GM21367 (cell line): Measurements from ENCODE around the gene TBC1D3L.
"Not testable (repeated sequence)": the region's sequence is repeated elsewhere in the genome, so short reads cannot be mapped to it uniquely, and the experiment has no call there.

Experiments
- ATAC-seq: cut with Tn5 transposase; IDR thresholded peaks from one replicate; pipeline ENCODE4 v1.9.1; 2021; ENCODE audit not compliant: unreplicated experiment

TBC1D3L gene

GRCh38 chr17:37988960-37989359 lies at the start of gene TBC1D3L:
TSS of gene TBC1D3L (minus strand) at chr17:37989060. CDS start at chr17:37987520, 1,540 bp downstream.
- ATAC-seq = not testable (repeated sequence)

DNA sequence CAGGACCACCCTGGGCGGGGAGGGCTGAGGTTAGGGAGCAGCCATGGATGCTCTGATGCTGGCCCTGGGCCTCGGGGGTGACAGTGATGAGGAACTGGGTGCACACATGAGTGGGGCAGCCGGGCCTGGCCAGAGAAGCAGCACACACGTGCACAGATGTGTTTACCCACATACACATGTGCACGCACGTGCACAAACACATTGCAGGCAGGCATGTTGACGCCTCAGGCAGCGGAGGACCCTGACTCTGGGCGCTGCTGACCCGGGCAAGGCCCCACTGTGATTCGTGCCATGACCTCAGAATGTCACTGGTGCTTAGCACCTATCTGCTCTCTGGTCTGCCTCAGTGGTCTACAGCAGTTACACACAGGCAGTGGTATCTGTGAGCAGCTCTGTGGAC lies 14.8 kb upstream of the TBC1D3L start, which contains the start of gene TBC1D3D:
Gene TBC1D3D, plus strand, starts transcription at position 301 of the 400 bp plus-strand sequence. CDS start 1,585 bp downstream, outside the sequence.
- not testable (repeated sequence) for ATAC-seq
